HG03064 (cell line): ENCODE data around the gene STX17.
"Not testable (repeated sequence)": the region's sequence is repeated elsewhere in the genome, so short reads cannot be mapped to it uniquely, and the experiment has no call there.

ENCODE experiments used
- ATAC-seq: cut with Tn5 transposase; IDR thresholded peaks from one replicate; pipeline ENCODE4 v1.9.1; 2021; ENCODE audit warnings: low read depth; ENCODE audit not compliant: unreplicated experiment

Gene STX17

GRCh38 chr9:99906403-99907207, at the start of gene STX17:
TSS of gene STX17 (plus strand) at chr9:99906654. CDS start at chr9:99915240, 8,586 bp downstream.
- ATAC-seq = peak; percentile 83

GRCh38 chr9:99857576-99857975, 48.9 kb upstream of the STX17 start:
- ATAC-seq = not testable (repeated sequence)

GRCh38 chr9:99858087-99858486, 48.4 kb upstream of the STX17 start:
- no peak for ATAC-seq

- no peak for ATAC-seq
Observed at GRCh38 chr9:99859243-99859980, 47.0 kb upstream of the STX17 start.

- ATAC-seq = no peak
Observed at GRCh38 chr9:99860266-99860665, 46.2 kb upstream of the STX17 start.

GRCh38 chr9:99863955-99864354, 42.5 kb upstream of the STX17 start:
- ATAC-seq = no peak

GRCh38 chr9:99866398-99866797, 40.1 kb upstream of the STX17 start:
- ATAC-seq = no peak

GRCh38 chr9:99867536-99867935, 38.9 kb upstream of the STX17 start:
- no peak for ATAC-seq

GRCh38 chr9:99867968-99868367, 38.5 kb upstream of the STX17 start:
- ATAC-seq = no peak

GRCh38 chr9:99868845-99869244, 37.6 kb upstream of the STX17 start:
- no peak for ATAC-seq

GRCh38 chr9:99870126-99870525, 36.3 kb upstream of the STX17 start:
- no peak for ATAC-seq

- no peak for ATAC-seq
Observed at GRCh38 chr9:99873531-99873930, 32.9 kb upstream of the STX17 start.

- no peak for ATAC-seq
Observed at GRCh38 chr9:99873943-99874584, 32.4 kb upstream of the STX17 start.

- ATAC-seq = no peak
Observed at GRCh38 chr9:99876190-99876589, 30.3 kb upstream of the STX17 start.

GRCh38 chr9:99878651-99879050, 27.8 kb upstream of the STX17 start:
- ATAC-seq = no peak

GRCh38 chr9:99881769-99882168, 24.7 kb upstream of the STX17 start:
- no peak for ATAC-seq

GRCh38 chr9:99885747-99886146, 20.7 kb upstream of the STX17 start:
- no peak for ATAC-seq

GRCh38 chr9:99889120-99889519, 17.3 kb upstream of the STX17 start:
- no peak for ATAC-seq

GRCh38 chr9:99894826-99895225, 11.6 kb upstream of the STX17 start:
- no peak for ATAC-seq

GRCh38 chr9:99895510-99895909, 10.9 kb upstream of the STX17 start:
- ATAC-seq = no peak

GRCh38 chr9:99896119-99896518, 10.3 kb upstream of the STX17 start:
- no peak for ATAC-seq
